ENCODE data around the gene KRTAP10-7. TPM values are rescaled to one million over a fixed set of nuclear protein-coding genes. Genes with fewer than 3 reads are reported as not detected.

Gene KRTAP10-7
- total RNA-seq, 3 donors from 2014 or later = not detected

- no peak for DNase-seq (ENCODE audit: low spot score in 2 of 2)
- H3K9me3 ChIP-seq = peaks cover 38 to 42% of the 10 kb centered on the region in 2 donors
- no peak for TF ChIP-seq CTCF (IDR thresholded peaks at IDR 0.05)
- no peak for TF ChIP-seq POLR2A (IDR thresholded peaks at IDR 0.05)
- no peak for TF ChIP-seq POLR2AphosphoS5 (IDR thresholded peaks at IDR 0.05)
- intact Hi-C loops (cut with DNase I; ENCODE audit: low total_unique reads) = no loop called here
- H3K27me3 ChIP-seq = peaks cover 0 to 17% of the 10 kb centered on the region in 2 donors
- H3K4me1 ChIP-seq = no peaks in the 10 kb centered on the region
- H3K4me3 ChIP-seq = no peak overlapping the region
- no peak overlapping the region for H3K27ac ChIP-seq
- no peaks in the 10 kb centered on the region for H3K36me3 ChIP-seq
Observed at GRCh38 chr21:44628707-44629391, 28.5 kb downstream of the KRTAP10-7 start.

- intact Hi-C loops (cut with DNase I; ENCODE audit: low total_unique reads) = no loop called here
- DNase-seq (ENCODE audit: low spot score in 2 of 2) = no peak
- H3K4me3 ChIP-seq = no peak overlapping the region
- H3K4me1 ChIP-seq = no peaks in the 10 kb centered on the region
- TF ChIP-seq CTCF (IDR thresholded peaks at IDR 0.05) (no peak), POLR2A (IDR thresholded peaks at IDR 0.05) (no peak), POLR2AphosphoS5 (IDR thresholded peaks at IDR 0.05) (no peak)
- no peak overlapping the region for H3K27ac ChIP-seq
- H3K36me3 ChIP-seq = no peaks in the 10 kb centered on the region
- peaks cover 29 to 30% of the 10 kb centered on the region in 2 donors for H3K9me3 ChIP-seq
- H3K27me3 ChIP-seq = peaks cover 0 to 17% of the 10 kb centered on the region in 2 donors
Observed at GRCh38 chr21:44630440-44630839, 30.0 kb downstream of the KRTAP10-7 start.

- intact Hi-C loops (cut with DNase I; ENCODE audit: low total_unique reads) = no loop called here
- TF ChIP-seq POLR2AphosphoS5 (IDR thresholded peaks at IDR 0.05) = no peak
- TF ChIP-seq CTCF (IDR thresholded peaks at IDR 0.05) = no peak
- no peak for TF ChIP-seq POLR2A (IDR thresholded peaks at IDR 0.05)
- H3K36me3 ChIP-seq = no peaks in the 10 kb centered on the region
- H3K4me1 ChIP-seq = no peaks in the 10 kb centered on the region
- peaks cover 0 to 8% of the 10 kb centered on the region in 2 donors for H3K27me3 ChIP-seq
- no peak overlapping the region for H3K27ac ChIP-seq
- H3K4me3 ChIP-seq = no peak overlapping the region
- DNase-seq (ENCODE audit: low spot score in 2 of 2) = no peak
- peaks cover 29 to 30% of the 10 kb centered on the region in 2 donors for H3K9me3 ChIP-seq
Observed at GRCh38 chr21:44632067-44632466, 31.7 kb downstream of the KRTAP10-7 start.

GRCh38 chr21:44636209-44637017, 36.0 kb downstream of the KRTAP10-7 start:
- no peaks in the 10 kb centered on the region for H3K36me3 ChIP-seq
- TF ChIP-seq POLR2A (IDR thresholded peaks at IDR 0.05) = no peak
- no peak for TF ChIP-seq CTCF (IDR thresholded peaks at IDR 0.05)
- TF ChIP-seq POLR2AphosphoS5 (IDR thresholded peaks at IDR 0.05) = no peak
- no peak overlapping the region for H3K4me3 ChIP-seq
- intact Hi-C loops (cut with DNase I; ENCODE audit: low total_unique reads) = loop anchor here (5.0 kb wide), 1 partner anchor 106 kb away; no protein-coding TSS in a partner anchor
- no peak overlapping the region for H3K27ac ChIP-seq
- peaks cover 13 to 21% of the 10 kb centered on the region in 2 donors for H3K9me3 ChIP-seq
- H3K27me3 ChIP-seq = peaks cover 0 to 25% of the 10 kb centered on the region in 2 donors
- no peak for DNase-seq (ENCODE audit: low spot score in 2 of 2)
- H3K4me1 ChIP-seq = no peaks in the 10 kb centered on the region

All from breast epithelium (tissue), 4 donors.